Right lobe of liver (tissue), 4 donors: ENCODE results near the gene RAB1B.

Experiments
- POLR2A ChIP-seq: fragments of 450-650 bp; IDR thresholded peaks from one replicate; pipeline ENCODE4 v1.6.1; 2017; ENCODE audit warnings: antibody characterized with exemption, mild to moderate bottlenecking
- TF ChIP-seq, protein P1 (sequence below), 4 donors: fragments of 200-600 bp in 3 of 4; fragments of 450-650 bp in 1 of 4; IDR thresholded peaks; one replicate each; pipeline versions ENCODE4 v1.5.1 to v1.8.0; 2016 to 2022; ENCODE audit warnings: antibody characterized with exemption in 4 of 4, mild to moderate bottlenecking in 2 of 4
- donor health status: DM: no; HTN: no; CAD: no.
- donor health status: DM: no; HTN: no; CAD: no.
- donor health status: DM: no; HTN: yes; CAD: no.

DNA sequence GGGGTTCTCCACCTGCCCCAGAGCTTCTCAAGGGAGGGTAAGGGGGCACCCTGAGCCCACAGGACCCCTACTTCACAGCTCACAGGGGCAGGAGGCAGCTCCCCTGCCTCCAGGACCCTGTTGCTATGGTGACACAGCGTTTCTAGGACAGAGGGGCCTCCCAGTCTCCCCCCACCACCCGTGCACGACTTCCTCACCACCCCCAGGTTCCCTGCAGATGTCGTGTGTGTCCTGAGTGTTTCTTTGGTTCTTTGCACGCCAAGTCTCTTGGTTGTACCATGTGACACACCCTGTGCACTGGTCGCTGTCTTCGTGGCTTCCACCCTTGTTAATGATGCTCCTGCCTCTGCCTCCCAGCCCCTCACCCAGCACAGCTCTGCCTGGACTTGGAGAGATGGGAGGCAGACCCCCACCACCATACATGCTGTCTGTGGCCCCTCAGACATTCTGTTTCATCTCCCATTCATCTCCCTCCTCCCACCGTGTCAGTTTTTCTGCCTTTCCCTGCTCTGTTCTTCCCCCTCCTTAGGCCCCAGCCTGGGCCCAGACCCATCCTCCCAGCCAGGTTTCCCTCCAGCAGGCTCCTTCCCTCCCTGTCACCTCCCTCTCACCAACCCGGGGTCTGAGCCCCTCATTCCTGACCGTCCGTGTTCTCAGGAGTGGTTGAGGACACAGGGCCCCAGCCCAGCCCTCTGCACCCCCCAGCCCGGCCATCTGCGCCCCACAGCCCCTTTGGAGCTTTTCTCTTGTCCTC, 24.5 kb upstream of the RAB1B start:
- TF ChIP-seq, protein P1, sequence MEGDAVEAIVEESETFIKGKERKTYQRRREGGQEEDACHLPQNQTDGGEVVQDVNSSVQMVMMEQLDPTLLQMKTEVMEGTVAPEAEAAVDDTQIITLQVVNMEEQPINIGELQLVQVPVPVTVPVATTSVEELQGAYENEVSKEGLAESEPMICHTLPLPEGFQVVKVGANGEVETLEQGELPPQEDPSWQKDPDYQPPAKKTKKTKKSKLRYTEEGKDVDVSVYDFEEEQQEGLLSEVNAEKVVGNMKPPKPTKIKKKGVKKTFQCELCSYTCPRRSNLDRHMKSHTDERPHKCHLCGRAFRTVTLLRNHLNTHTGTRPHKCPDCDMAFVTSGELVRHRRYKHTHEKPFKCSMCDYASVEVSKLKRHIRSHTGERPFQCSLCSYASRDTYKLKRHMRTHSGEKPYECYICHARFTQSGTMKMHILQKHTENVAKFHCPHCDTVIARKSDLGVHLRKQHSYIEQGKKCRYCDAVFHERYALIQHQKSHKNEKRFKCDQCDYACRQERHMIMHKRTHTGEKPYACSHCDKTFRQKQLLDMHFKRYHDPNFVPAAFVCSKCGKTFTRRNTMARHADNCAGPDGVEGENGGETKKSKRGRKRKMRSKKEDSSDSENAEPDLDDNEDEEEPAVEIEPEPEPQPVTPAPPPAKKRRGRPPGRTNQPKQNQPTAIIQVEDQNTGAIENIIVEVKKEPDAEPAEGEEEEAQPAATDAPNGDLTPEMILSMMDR (IDR thresholded peaks at IDR 0.05): no peak
- no peak for TF ChIP-seq POLR2A
